H9 (cell line): ENCODE data around the gene SRPK2. TPM values are rescaled to one million over a fixed set of nuclear protein-coding genes. Genes with fewer than 3 reads are reported as not detected.

Experiments used
- DNase-seq: peaks from one replicate; pipeline ENCODE4 v3.0.0-alpha.2; 2017
- H2AFZ ChIP-seq: one replicate; pipeline ENCODE4 v1.6.1; 2013; ENCODE audit warnings: mild to moderate bottlenecking, low read length, control low read depth, moderate library complexity
- H2AK5ac ChIP-seq: 2 replicates; pipeline ENCODE4 v1.6.1; 2013; ENCODE audit warnings: low read length, control low read depth, mixed read lengths; ENCODE audit not compliant: insufficient read length
- H2BK120ac ChIP-seq: one replicate; pipeline ENCODE4 v1.6.1; 2013; ENCODE audit warnings: low read depth, mild to moderate bottlenecking, low read length, control low read depth, inconsistent platforms; ENCODE audit not compliant: poor library complexity, severe bottlenecking
- H2BK12ac ChIP-seq: 2 replicates; pipeline ENCODE4 v1.6.1; 2013; ENCODE audit warnings: low read length, control low read depth, mixed read lengths, low read depth; ENCODE audit not compliant: insufficient read length
- H2BK15ac ChIP-seq: 2 replicates; pipeline ENCODE4 v1.6.1; 2013; ENCODE audit warnings: low read depth, low read length, control low read depth
- H2BK20ac ChIP-seq: one replicate; pipeline ENCODE4 v1.6.1; 2013; ENCODE audit warnings: low read depth, mild to moderate bottlenecking, low read length, control low read depth, inconsistent platforms; ENCODE audit not compliant: poor library complexity, severe bottlenecking
- H2BK5ac ChIP-seq: 2 replicates; pipeline ENCODE4 v1.6.1; 2013; ENCODE audit warnings: low read length, control low read depth, mixed read lengths; ENCODE audit not compliant: insufficient read length
- H3K14ac ChIP-seq: 2 replicates; pipeline ENCODE4 v1.6.1; 2013; ENCODE audit warnings: low read length, control low read depth; ENCODE audit not compliant: insufficient read depth
- H3K18ac ChIP-seq: 2 replicates; pipeline ENCODE4 v1.6.1; 2013; ENCODE audit warnings: low read depth, mild to moderate bottlenecking, mixed read lengths, low read length, control low read depth; ENCODE audit not compliant: insufficient read length
- H3K23ac ChIP-seq: 2 replicates; pipeline ENCODE4 v1.6.1; 2013; ENCODE audit warnings: low read length, control low read depth, mixed read lengths, low read depth; ENCODE audit not compliant: insufficient read length
- H3K23me2 ChIP-seq: 2 replicates; pipeline ENCODE4 v1.6.1; 2013; ENCODE audit warnings: low read depth, mild to moderate bottlenecking, mixed read lengths, low read length, control low read depth; ENCODE audit not compliant: insufficient read length, poor library complexity, severe bottlenecking
- H3K27ac ChIP-seq: 2 replicates; pipeline ENCODE4 v1.5.1; 2013; ENCODE audit warnings: low read length, control low read depth, mixed read lengths, low read depth; ENCODE audit not compliant: insufficient read length
- H3K27me3 ChIP-seq: 2 replicates; pipeline ENCODE4 v1.6.1; 2013; ENCODE audit warnings: low read length, control low read depth, inconsistent platforms; ENCODE audit not compliant: insufficient read depth
- H3K4ac ChIP-seq: 2 replicates; pipeline ENCODE4 v1.6.1; 2013; ENCODE audit warnings: low read depth, mild to moderate bottlenecking, control low read depth, inconsistent platforms, low read length, moderate library complexity
- H3K4me1 ChIP-seq: 2 replicates; pipeline ENCODE4 v1.6.1; 2013; ENCODE audit warnings: low read length, control low read depth, inconsistent platforms; ENCODE audit not compliant: insufficient read depth
- H3K4me2 ChIP-seq: 2 replicates; pipeline ENCODE4 v1.6.1; 2013; ENCODE audit warnings: low read length, control low read depth, mixed read lengths; ENCODE audit not compliant: insufficient read length, insufficient read depth
- H3K56ac ChIP-seq: 2 replicates; pipeline ENCODE4 v1.6.1; 2013; ENCODE audit warnings: low read depth, mild to moderate bottlenecking, mixed read lengths, low read length, control low read depth; ENCODE audit not compliant: insufficient read length
- H3K79me1 ChIP-seq: 2 replicates; pipeline ENCODE4 v1.6.1; 2013; ENCODE audit warnings: low read depth, mild to moderate bottlenecking, moderate library complexity, low read length, control low read depth, inconsistent platforms; ENCODE audit not compliant: insufficient read depth, poor library complexity, severe bottlenecking
- H3K79me2 ChIP-seq: 2 replicates; pipeline ENCODE4 v1.6.1; 2013; ENCODE audit warnings: low read length, control low read depth, inconsistent platforms; ENCODE audit not compliant: insufficient read depth
- H3K9ac ChIP-seq: 2 replicates; pipeline ENCODE4 v1.6.1; 2013; ENCODE audit warnings: low read length, control low read depth, mixed read lengths; ENCODE audit not compliant: insufficient read length; ENCODE audit errors: extremely low read depth
- H3K9me3 ChIP-seq: one replicate; pipeline ENCODE4 v1.6.1; 2013; ENCODE audit warnings: low read depth, low read length, inconsistent platforms; ENCODE audit not compliant: control insufficient read depth
- H3T11ph ChIP-seq: one replicate; pipeline ENCODE4 v1.6.1; 2013; ENCODE audit warnings: mild to moderate bottlenecking, low read length, control low read depth, inconsistent platforms
- H4K20me1 ChIP-seq: one replicate; pipeline ENCODE4 v1.6.1; 2013; ENCODE audit not compliant: control insufficient read depth, insufficient read length, insufficient read depth
- H4K5ac ChIP-seq: 2 replicates; pipeline ENCODE4 v1.6.1; 2013; ENCODE audit warnings: low read depth, mild to moderate bottlenecking, mixed read lengths, low read length, control low read depth; ENCODE audit not compliant: insufficient read length
- H4K8ac ChIP-seq: replicated peaks from 2 replicates; pipeline ENCODE4 v1.6.1; 2013; ENCODE audit warnings: low read length, control low read depth, mixed read lengths, low read depth; ENCODE audit not compliant: insufficient read length
- H4K91ac ChIP-seq: 2 replicates; pipeline ENCODE4 v1.6.1; 2013; ENCODE audit warnings: low read depth, mild to moderate bottlenecking, moderate library complexity, mixed read lengths, low read length, control low read depth; ENCODE audit not compliant: insufficient read length
- H3K27ac Mint-ChIP-seq, 3 experiments: 2 replicates in 2 of 3; 3 replicates in 1 of 3; pipeline ENCODE4 v1.8.0; 2020 to 2021; ENCODE audit warnings: mixed read lengths in 3 of 3, mild to moderate bottlenecking in 1 of 3, moderate library complexity in 1 of 3
- H3K27me3 Mint-ChIP-seq: 2 replicates; pipeline ENCODE4 v1.8.0; 2021; ENCODE audit warnings: low read depth, mild to moderate bottlenecking, moderate library complexity, mixed read lengths
- H3K36me3 Mint-ChIP-seq, 3 experiments: 2 replicates in 2 of 3; 3 replicates in 1 of 3; pipeline ENCODE4 v1.8.0; 2020 to 2021; ENCODE audit warnings: low read depth in 3 of 3, mixed read lengths in 3 of 3; ENCODE audit not compliant: insufficient read depth in 1 of 3
- H3K4me1 Mint-ChIP-seq, 2 experiments: 2 replicates each; pipeline ENCODE4 v1.8.0; 2020; ENCODE audit warnings: mixed read lengths in 2 of 2
- H3K4me3 Mint-ChIP-seq, 2 experiments: 2 replicates in 1 of 2; 3 replicates in 1 of 2; pipeline ENCODE4 v1.8.0; 2020 to 2021; ENCODE audit warnings: mild to moderate bottlenecking in 2 of 2, mixed read lengths in 2 of 2, moderate library complexity in 1 of 2
- H3K9me3 Mint-ChIP-seq, 2 experiments: 2 replicates in 1 of 2; 3 replicates in 1 of 2; pipeline ENCODE4 v1.8.0; 2020; ENCODE audit warnings: mild to moderate bottlenecking in 2 of 2, mixed read lengths in 2 of 2, moderate library complexity in 1 of 2
- WGBS: extraction: QIAGEN DNeasy Blood & Tissue Kit; methylation state at CpG from one replicate; pipeline ENCODE4 v1.1.7; 2013; ENCODE audit warnings: missing lambda C conversion rate, low lambda C conversion rate, mixed read lengths; ENCODE audit not compliant: insufficient read length; ENCODE audit errors: extremely low coverage; 5-methylcytosine and 5-hydroxymethylcytosine counted together
- total RNA-seq: library from RNA; stranded (reverse); gene quantifications from 2 replicates; pipeline ENCODE4 v1.2.1, GENCODE V29; 2021
- TF ChIP-seq, protein P1 (sequence below): fragments of 200-600 bp; sonication (generic); conservative IDR thresholded peaks from 3 replicates; pipeline ENCODE4 v1.8.0; 2021; ENCODE audit warnings: antibody characterized with exemption, mild to moderate bottlenecking

SRPK2 gene
- total RNA-seq, 1 experiment from 2014 or later: 41.1 TPM

DNA sequence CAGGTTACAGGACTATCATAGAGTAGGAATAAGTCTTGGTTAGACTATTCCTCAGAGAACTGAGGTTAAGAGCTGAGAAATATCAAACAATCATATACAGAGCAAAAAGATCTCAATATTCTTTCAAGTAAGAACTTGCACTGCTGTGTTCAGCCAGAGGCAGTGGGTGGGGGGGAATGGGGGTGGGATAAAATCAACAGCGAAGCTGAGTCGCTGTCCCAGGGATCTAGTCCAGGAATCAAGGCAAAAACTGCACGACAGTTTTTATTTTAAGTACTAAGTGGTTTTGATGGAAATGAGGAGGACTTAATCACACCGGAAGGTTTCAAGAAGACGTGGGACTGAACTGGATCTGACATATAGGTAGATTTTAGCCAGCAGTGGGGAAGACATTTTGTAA lies 159.1 kb downstream of the SRPK2 start:
- Histone ChIP-seq H4K91ac (no peak overlapping the region), H3T11ph (no peak overlapping the region), H3K18ac (no peak overlapping the region), H4K20me1 (no peaks in the 10 kb centered on the region), H3K56ac (no peak overlapping the region), H2BK5ac (no peak overlapping the region), H2AFZ (no peak overlapping the region), H3K9me3 (no peaks in the 10 kb centered on the region), H3K4ac (no peak overlapping the region), H4K8ac (no peak overlapping the region), H2BK12ac (no peak overlapping the region), H3K4me2 (no peak overlapping the region), H4K5ac (no peak overlapping the region), H2BK120ac (no peak overlapping the region), H3K79me2 (peaks cover 2% of the 10 kb centered on the region; the same call in 1 of the 2 replicates), H3K4me1 (no peaks in the 10 kb centered on the region; the same call in 1 of the 2 replicates), H3K9ac (no peak overlapping the region), H3K27ac (no peak overlapping the region), H3K23me2 (no peaks in the 10 kb centered on the region), H2BK20ac (no peak overlapping the region), H3K23ac (no peak overlapping the region), H2BK15ac (no peak overlapping the region), H3K27me3 (no peaks in the 10 kb centered on the region), H3K14ac (no peak overlapping the region), H2AK5ac (no peak overlapping the region), H3K79me1 (no peaks in the 10 kb centered on the region)
- TF ChIP-seq, protein P1, sequence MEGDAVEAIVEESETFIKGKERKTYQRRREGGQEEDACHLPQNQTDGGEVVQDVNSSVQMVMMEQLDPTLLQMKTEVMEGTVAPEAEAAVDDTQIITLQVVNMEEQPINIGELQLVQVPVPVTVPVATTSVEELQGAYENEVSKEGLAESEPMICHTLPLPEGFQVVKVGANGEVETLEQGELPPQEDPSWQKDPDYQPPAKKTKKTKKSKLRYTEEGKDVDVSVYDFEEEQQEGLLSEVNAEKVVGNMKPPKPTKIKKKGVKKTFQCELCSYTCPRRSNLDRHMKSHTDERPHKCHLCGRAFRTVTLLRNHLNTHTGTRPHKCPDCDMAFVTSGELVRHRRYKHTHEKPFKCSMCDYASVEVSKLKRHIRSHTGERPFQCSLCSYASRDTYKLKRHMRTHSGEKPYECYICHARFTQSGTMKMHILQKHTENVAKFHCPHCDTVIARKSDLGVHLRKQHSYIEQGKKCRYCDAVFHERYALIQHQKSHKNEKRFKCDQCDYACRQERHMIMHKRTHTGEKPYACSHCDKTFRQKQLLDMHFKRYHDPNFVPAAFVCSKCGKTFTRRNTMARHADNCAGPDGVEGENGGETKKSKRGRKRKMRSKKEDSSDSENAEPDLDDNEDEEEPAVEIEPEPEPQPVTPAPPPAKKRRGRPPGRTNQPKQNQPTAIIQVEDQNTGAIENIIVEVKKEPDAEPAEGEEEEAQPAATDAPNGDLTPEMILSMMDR: no peak
- no CpG with 5 or more reads among the region's 5 CpGs for WGBS
- H3K27me3 Mint-ChIP-seq: no peaks in the 10 kb centered on the region
- peaks cover 24 to 25% of the 10 kb centered on the region in 2 experiments for H3K4me1 Mint-ChIP-seq
- no peak for DNase-seq
- no peak overlapping the region for H3K4me3 Mint-ChIP-seq
- peaks cover 0 to 6% (median 0%) of the 10 kb centered on the region in 3 experiments; a peak in 1 of 7 replicates for H3K36me3 Mint-ChIP-seq
- H3K9me3 Mint-ChIP-seq: no peaks in the 10 kb centered on the region
- H3K27ac Mint-ChIP-seq: peak overlapping the region in 2 of 3 experiments; percentile 45 to 65; a peak in 2 of 7 replicates
